CD4-positive, alpha-beta T cell treated with Interferon alpha-2 for 1 hour (primary cell): Measurements from ENCODE around the gene ZBTB48.
"Not testable (repeated sequence)": the region's sequence is repeated elsewhere in the genome, so short reads cannot be mapped to it uniquely, and the experiment has no call there.

Experiments used
- DNase-seq, 2 donors: peaks; one replicate each; pipeline ENCODE4 v3.0.0-alpha.2; 2020 to 2022

Gene ZBTB48

GRCh38 chr1:6635910-6636760 is 56.3 kb downstream of the ZBTB48 start:
- DNase-seq = no peak

GRCh38 chr1:6636778-6637177 is 57.0 kb downstream of the ZBTB48 start:
- DNase-seq = not testable (repeated sequence)

DNA sequence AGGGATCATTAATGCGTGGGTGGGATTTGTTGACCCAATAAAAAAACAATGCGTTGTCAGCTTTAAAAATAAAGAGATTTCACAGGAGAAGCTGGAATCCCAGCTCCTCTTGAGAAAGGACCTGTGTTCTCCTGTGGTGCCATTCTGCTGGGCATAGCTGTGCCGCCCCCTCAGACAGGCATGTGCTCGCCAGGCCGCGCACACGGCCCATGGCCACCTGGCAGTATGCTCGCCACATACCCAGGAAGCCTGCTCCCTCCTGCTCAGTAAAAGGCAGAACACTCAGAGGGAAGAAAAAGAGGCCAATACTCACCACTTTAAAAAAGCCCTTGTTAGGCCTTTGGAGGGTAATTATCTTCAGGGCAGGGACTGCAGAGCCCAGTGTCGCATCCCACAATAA is 58.0 kb downstream of the ZBTB48 start:
- DNase-seq = no peak

GRCh38 chr1:6638226-6638625 is 58.4 kb downstream of the ZBTB48 start:
- no peak for DNase-seq
